Measurements from ENCODE around the gene DIP2B. TPM values are rescaled to one million over a fixed set of nuclear protein-coding genes. Genes with fewer than 3 reads are reported as not detected.
"Not testable (repeated sequence)": the region's sequence is repeated elsewhere in the genome, so short reads cannot be mapped to it uniquely, and the experiment has no call there.

The DIP2B gene
- total and polyA plus RNA-seq, 8 donors: 2.7 to 136 (median 8.9) TPM

- Histone ChIP-seq H3K4me3 (no peak overlapping the region), H3K27me3 (no peaks in the 10 kb centered on the region), H3K27ac (no peak overlapping the region), H3K4me1 (no peaks in the 10 kb centered on the region), H3K9me3 (no peaks in the 10 kb centered on the region), H3K36me3 (peaks cover 28 to 76% (median 51%) of the 10 kb centered on the region in 4 donors)
- intact Hi-C loops (cut with DNase I; ENCODE audit: low total_unique reads): no loop called here
- DNase-seq: no peak
- TF ChIP-seq POLR2AphosphoS5 (IDR thresholded peaks at IDR 0.05) (no peak), POLR2A (IDR thresholded peaks at IDR 0.05) (no peak), EP300 (IDR thresholded peaks at IDR 0.05) (no peak), CTCF (IDR thresholded peaks at IDR 0.05) (no peak)
- WGBS, 5 donors: 74 to 87% (median 81%) methylated on average over 1 of the region's 1 CpG
Observed at GRCh38 chr12:50477241-50477832, 27.4 kb upstream of the DIP2B start.

GRCh38 chr12:50482571-50482970, 22.2 kb upstream of the DIP2B start:
- TF ChIP-seq EP300 (IDR thresholded peaks at IDR 0.05) (no peak), POLR2AphosphoS5 (IDR thresholded peaks at IDR 0.05) (no peak), POLR2A (IDR thresholded peaks at IDR 0.05) (no peak), CTCF (IDR thresholded peaks at IDR 0.05) (no peak)
- 87 to 94% (median 92%) methylated on average over 4 of the region's 4 CpGs for WGBS, 5 donors
- no peaks in the 10 kb centered on the region for H3K4me1 ChIP-seq
- intact Hi-C loops (cut with DNase I; ENCODE audit: low total_unique reads): no loop called here
- no peaks in the 10 kb centered on the region for H3K27me3 ChIP-seq
- H3K27ac ChIP-seq: no peak overlapping the region
- peaks cover 0 to 24% (median 1%) of the 10 kb centered on the region in 4 donors for H3K36me3 ChIP-seq
- no peak for DNase-seq
- no peaks in the 10 kb centered on the region for H3K9me3 ChIP-seq
- H3K4me3 ChIP-seq: no peak overlapping the region

- no peaks in the 10 kb centered on the region for H3K27me3 ChIP-seq
- no peaks in the 10 kb centered on the region for H3K4me1 ChIP-seq
- no peak overlapping the region for H3K4me3 ChIP-seq
- no peaks in the 10 kb centered on the region for H3K9me3 ChIP-seq
- H3K36me3 ChIP-seq: peaks cover 0 to 14% (median 0%) of the 10 kb centered on the region in 4 donors
- TF ChIP-seq EP300 (IDR thresholded peaks at IDR 0.05): no peak
- TF ChIP-seq POLR2AphosphoS5 (IDR thresholded peaks at IDR 0.05): no peak
- TF ChIP-seq CTCF (IDR thresholded peaks at IDR 0.05): no peak
- no peak for TF ChIP-seq POLR2A (IDR thresholded peaks at IDR 0.05)
- WGBS, 5 donors: 80 to 100% (median 95%) methylated on average over 1 of the region's 1 CpG
- no peak overlapping the region for H3K27ac ChIP-seq
- intact Hi-C loops (cut with DNase I; ENCODE audit: low total_unique reads): no loop called here
- DNase-seq: no peak
Observed at GRCh38 chr12:50483488-50483887, 21.3 kb upstream of the DIP2B start.

GRCh38 chr12:50488801-50489200, 16.0 kb upstream of the DIP2B start:
- no peaks in the 10 kb centered on the region for H3K27me3 ChIP-seq
- no peak for TF ChIP-seq EP300 (IDR thresholded peaks at IDR 0.05)
- no peak for TF ChIP-seq CTCF (IDR thresholded peaks at IDR 0.05)
- TF ChIP-seq POLR2A (IDR thresholded peaks at IDR 0.05): no peak
- TF ChIP-seq POLR2AphosphoS5 (IDR thresholded peaks at IDR 0.05): no peak
- intact Hi-C loops (cut with DNase I; ENCODE audit: low total_unique reads): no loop called here

GRCh38 chr12:50498119-50498518, 6.7 kb upstream of the DIP2B start:
- DNase-seq; H3K27ac ChIP-seq; H3K27me3 ChIP-seq; H3K4me3 ChIP-seq; H3K4me1 ChIP-seq; H3K36me3 ChIP-seq; intact Hi-C loops (cut with DNase I; ENCODE audit: low total_unique reads): not testable (repeated sequence)
- WGBS, 5 donors: 94 to 97% (median 95%) methylated on average over 11 of the region's 11 CpGs
- peaks cover 16 to 71% (median 39%) of the 10 kb centered on the region in 4 donors for H3K9me3 ChIP-seq

More at GRCh38 chr12:50488801-50489200, 16.0 kb upstream of the DIP2B start:
- WGBS, 5 donors: 73 to 84% (median 78%) methylated on average over 5 of the region's 5 CpGs
- DNase-seq: no peak
- H3K27ac ChIP-seq: no peak overlapping the region
- no peaks in the 10 kb centered on the region for H3K36me3 ChIP-seq
- H3K4me3 ChIP-seq: no peak overlapping the region
- H3K4me1 ChIP-seq: no peaks in the 10 kb centered on the region
- H3K9me3 ChIP-seq: peaks cover 4 to 32% (median 21%) of the 10 kb centered on the region in 4 donors

Data from stomach (tissue), 9 donors.